Activated CD4-positive, alpha-beta T cell treated with anti-CD3 and anti-CD28 coated beads, Interleukin-2, amount 50 U/mL, for 1 hour (primary cell): ENCODE results near the gene PLTP.

ENCODE experiments used
- DNase-seq: peaks from one replicate; pipeline ENCODE4 v3.0.0-alpha.2; 2020

The PLTP gene

DNA sequence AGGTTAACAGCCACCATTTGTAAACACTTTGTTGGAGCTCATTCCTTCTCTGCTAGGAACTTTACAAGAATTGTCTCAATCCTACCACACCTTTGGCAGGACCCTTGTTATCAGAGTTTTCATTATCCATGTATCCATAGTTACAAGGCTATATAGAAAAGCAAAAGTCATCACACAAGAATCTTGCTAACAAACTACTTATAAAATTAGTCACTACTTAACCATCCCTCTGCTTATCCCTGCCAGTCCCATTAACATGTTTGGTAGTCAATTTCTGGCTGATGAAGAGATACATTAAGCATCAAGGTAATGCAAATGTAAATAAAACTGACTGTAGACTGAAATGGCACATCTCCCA lies 44.2 kb downstream of the PLTP start:
- no peak for DNase-seq

DNA sequence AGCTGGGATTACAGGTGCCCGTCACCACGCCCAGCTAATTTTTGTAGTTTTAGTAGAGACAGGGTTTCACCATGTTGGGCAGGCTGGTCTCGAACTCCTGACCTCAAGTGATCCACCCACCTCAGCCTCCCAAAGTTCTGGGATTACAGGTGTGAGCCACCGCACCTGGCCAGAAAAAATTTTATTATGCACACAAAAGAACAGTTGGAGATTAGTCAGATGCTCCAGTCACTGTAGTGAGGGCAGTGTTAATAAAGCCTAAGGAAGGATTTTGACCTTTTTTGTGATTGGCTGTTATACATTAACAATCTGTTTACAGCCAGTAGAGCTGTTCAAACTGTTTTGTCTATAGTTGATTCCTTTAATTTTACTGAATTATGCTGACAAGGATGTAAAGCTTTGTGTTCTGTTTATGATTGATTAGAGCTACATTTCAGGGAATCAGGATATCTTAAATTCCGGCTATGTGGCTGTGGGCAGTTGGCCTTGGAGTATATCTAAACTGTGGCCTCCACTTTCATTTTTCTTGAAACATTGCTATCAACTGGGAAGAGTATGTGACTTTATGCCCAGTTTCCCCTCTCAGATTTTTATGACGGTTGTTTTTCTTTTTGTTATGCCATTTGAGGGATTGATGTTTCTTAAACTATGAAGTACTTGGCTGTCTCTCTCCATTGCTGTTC lies 44.7 kb downstream of the PLTP start:
- DNase-seq = no peak

GRCh38 chr20:45866454-45866853 lies 45.5 kb downstream of the PLTP start:
- DNase-seq = no peak

DNA sequence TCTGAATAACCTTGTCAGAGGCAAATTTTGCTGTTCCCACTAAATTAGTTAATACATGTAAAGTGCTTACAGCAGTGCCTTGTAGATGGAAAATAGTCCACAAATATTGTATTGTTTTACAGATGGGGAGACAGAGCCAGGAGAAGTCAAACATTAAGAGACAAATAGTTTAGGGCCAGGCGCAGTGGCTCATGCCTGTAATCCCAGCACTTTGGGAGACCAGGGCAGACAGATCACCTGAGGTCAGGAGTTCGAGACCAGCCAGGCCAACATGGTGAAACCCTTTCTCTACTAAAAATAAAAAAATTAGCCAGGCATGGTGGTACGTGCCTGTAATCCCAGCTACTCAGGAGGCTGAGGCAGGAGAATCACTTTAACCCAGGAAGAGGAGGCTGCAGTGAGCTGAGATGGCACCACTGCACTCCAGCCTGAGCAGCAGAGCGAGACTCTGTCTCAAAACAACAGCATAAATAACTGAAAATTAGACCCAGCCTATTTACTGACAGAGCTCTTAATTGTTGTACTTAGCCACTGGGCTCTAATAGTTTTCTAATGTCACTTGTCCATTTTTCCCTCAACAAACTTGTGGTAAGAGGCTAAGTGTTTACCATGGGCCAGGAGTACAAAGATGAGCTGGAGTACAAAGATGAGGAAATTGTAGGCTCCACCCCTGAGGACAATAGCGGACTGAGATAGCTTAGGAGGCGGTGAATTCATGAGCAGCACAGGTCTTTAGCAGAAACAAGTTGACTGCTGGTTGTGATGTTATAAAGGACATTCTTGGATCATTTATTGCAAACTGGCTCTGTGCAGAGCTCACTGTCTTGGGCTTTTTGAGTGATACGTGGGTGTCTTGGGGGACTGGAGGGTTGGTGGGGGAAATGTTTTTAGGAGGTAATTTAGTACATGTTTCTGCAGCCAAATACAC lies 48.1 kb downstream of the PLTP start:
- no peak for DNase-seq

DNA sequence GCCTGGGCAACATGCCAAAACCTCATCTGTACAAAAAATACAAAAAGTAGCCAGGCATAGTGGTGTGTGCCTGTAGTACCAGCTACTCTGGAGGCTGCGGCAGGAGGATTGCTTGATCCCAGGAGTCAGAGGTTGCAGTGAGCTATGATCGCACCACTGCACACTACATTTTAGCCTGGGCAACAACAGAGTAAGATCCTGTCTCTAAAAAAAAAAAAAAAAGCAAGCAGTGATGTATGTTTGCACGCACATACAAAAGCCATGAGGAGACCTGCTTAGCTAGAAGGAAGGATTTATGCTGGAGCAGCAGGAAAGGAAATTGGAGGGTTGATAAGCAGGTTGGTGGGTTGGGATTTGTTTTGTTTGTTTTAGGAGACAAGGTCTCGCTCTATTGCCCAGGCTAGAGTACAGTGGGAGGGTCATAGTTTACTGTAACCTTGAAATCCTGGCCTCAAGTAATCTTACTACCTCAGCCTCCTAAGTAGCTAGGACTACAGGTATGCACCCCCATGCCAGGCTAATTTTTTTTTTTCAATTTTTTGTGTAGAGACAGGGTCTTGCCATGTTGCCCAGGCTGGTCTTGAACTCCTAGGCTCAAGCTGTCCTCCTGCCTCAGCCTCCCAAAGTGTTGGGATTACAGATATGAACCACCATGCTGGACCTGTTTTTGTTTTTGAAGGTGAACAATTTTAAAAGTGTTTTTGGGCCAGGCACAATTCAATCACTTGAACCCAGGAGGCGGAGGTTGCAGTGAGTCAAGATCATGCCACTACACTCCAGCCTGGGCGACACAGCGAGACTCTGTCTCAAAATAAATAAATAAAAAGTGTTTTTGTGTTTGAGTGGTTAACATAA lies 50.5 kb downstream of the PLTP start:
- no peak for DNase-seq

GRCh38 chr20:45860560-45861220 lies 51.3 kb downstream of the PLTP start:
- DNase-seq = no peak

GRCh38 chr20:45859916-45860315 lies 52.0 kb downstream of the PLTP start:
- no peak for DNase-seq

DNA sequence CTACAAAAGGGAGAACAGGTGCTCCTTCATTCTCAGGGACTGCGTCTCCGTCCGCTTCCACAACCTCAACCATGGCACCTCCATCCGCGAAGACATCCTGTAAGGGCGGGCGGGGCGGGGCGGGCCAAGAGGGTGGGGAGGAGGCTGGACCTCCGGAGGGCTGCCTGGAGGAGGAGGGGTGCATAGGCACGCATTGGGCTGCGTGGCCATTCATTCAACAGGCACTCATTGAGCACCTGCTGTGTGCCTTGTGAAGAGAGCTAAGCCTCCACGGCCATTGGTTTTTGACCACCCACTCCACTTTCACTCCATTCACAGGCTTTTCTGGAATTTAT lies 54.1 kb downstream of the PLTP start:
- DNase-seq = no peak

DNA sequence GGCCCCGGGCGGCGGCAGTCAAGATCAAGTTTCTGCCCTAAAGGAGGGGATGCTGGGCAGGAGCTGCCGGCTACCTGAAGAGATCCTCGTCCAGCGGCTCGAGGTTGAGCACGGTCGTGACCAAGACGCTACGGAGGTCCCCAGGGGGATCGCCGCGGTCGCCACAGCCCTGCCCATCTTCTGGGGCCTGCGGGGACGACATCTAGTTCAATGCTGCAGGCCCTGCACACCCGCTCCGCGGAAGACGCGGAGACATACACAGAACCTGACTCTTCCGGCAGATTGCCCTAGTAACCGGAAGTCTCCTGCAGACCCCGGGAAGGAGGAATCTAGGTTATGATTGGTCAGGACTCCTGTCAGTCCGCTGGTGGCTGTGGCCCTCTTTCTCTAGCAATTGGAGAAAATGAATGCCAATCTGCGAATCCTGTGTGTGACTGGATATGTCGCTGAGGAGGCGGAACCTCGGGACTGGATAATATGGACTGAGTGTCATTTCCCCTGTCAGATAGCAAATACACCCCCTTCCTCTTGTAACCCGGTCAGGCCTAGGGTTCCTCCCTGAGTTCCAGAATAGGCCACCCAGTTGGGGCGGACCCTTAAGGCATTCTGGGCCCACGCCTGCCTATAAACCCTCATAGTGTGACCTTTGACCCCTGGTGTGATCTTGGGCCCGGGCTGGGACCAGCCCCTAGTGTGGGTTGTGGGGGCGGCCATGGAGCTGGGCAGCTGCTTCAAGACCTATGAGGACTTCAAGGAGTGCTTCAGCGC lies 54.7 kb downstream of the PLTP start, which contains the start of the genes ACOT8 and ZSWIM3:
Gene ACOT8 (minus strand): TSS at position 279 of the 768 bp plus-strand sequence. CDS start 77 bp downstream, at position 202.
Gene ZSWIM3 (plus strand): TSS at position 501 of the 768 bp plus-strand sequence. CDS start 212 bp downstream, at position 713.
- DNase-seq = peak; percentile 85

DNA sequence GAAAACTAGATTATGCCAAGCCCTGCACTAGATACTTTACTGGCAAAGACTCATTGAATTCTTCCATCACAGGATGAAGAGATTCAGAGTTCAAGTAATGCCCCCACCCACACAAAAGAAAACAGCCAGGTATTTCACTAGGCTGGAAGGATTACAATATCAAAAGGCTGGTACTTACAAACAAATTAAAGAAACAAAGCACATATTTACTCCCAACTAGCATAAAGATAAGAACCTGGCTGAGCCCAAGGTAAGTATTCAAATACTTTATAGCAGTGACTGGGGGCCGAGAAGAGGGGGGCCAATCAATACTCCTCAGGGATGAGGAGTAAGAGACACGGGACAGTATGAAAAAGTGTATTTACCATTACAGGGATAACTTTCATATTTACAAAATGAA lies 58.5 kb downstream of the PLTP start:
- DNase-seq = no peak

- DNase-seq = no peak
Observed at GRCh38 chr20:45852326-45852725, 59.6 kb downstream of the PLTP start.

DNA sequence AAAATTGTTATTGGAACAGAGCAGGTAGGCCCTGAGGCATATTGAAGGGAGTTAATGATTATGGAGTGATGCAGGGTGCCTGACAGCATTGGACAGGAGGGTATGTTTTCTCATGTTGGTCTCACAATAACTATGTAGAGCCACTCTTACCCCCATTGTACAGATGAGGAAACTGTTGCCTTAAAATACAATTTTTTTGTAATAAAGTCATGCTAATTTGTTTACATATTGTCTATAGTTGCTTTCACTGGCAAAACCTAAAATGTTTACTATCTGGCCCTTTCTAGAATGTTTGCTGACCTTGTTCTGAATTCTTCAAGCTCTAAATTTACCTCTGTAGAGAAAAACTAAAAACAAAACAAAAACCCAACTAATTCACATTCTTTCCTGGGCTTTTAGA lies 60.5 kb downstream of the PLTP start:
- DNase-seq = no peak

DNA sequence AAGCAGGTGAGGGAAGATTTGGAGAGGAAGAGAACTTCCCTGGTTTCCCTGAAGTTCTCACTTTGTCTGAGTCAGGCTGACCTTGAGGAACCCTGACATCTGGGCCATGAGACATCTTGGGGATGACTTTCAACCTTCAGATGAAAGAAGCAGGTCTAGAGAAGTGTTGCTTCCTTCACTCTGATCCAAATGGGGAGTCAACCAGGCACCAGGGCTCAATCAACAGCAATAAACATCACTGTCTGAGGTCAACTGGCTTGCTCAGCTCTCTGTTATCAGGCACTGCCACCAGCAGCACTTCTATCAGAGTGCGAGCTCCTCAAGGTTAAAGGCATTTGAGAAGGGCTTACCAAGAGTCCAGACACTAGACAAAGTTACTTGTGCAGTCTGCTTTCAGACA lies 61.0 kb downstream of the PLTP start:
- DNase-seq = no peak

DNA sequence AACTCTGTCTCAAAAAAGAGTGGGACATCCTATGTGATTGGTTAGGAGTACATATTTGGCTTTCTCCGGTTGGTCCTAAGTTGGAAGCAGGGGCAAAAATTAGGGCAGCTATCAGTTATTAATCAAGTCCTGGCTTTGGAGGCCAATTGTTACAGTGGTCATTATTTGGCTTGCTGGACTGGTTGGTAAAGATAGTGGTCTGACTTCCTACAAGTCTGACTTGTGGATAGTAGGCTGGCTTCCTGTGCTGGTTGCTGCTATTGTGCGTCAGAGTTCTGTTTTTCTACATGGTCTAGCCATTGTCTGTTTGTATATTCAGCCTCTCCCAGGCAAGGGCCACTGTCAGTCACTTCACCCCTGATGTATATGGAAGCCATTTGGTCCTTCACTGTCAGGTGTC lies 61.7 kb downstream of the PLTP start:
- DNase-seq = no peak

DNA sequence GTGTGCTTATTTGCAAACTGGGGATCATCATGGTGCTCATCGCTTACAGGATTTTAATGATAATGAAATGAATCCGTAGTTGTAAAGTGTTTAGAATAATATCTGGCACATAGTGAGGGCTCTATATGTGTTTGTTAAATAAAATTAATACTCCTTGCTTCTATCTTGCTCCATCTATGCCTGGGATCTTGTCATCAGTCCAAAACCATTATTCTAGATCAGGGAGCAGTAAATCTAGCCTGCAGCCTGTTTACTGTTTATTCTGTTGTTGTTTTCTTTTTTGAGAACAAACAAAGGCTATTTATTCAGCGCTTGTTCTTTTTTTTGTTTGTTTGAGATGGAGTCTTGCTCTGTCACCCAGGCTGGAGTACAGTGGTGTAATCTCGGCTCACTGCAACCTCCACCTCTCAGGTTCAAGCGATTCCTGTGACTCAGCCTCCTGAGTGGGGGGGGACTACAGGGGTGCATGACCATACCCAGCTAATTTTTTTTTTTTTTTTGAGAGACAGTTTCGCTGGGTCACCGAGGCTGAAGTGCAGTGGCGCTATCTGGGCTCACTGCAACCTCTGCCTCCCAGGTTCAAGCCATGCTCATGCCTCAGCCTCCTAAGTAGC lies 62.9 kb downstream of the PLTP start:
- DNase-seq = no peak
